ENCODE measurements around the gene PLXDC2. TPM values are rescaled to one million over a fixed set of nuclear protein-coding genes. Genes with fewer than 3 reads are reported as not detected.

PLXDC2 gene
- total and polyA plus RNA-seq, 4 donors: 11.8 to 99.6 (median 40.8) TPM

GRCh38 chr10:19872504-19873271, 56.5 kb downstream of the PLXDC2 start:
- Histone ChIP-seq H3K36me3 (ENCODE audit: control insufficient read depth in 4 of 4, insufficient read depth in 4 of 4, low read length in 4 of 4) (peaks cover 0 to 5% (median 0%) of the 10 kb centered on the region in 4 donors), H3K4me1 (ENCODE audit: control insufficient read depth in 5 of 5, insufficient read depth in 5 of 5, low read length in 5 of 5) (peaks cover 0 to 9% (median 2%) of the 10 kb centered on the region in 5 donors), H3K27ac (ENCODE audit: low read depth in 1 of 2, low read length in 1 of 2) (no peak overlapping the region), H3K4me3 (no peak overlapping the region), H3K27me3 (ENCODE audit: control insufficient read depth in 3 of 3, insufficient read depth in 3 of 3, low read length in 2 of 3) (no peaks in the 10 kb centered on the region), H3K9me3 (ENCODE audit: control insufficient read depth in 4 of 4, insufficient read depth in 3 of 4, low read length in 3 of 4) (no peaks in the 10 kb centered on the region), H3K9ac (ENCODE audit: insufficient read depth in 1 of 2, low read length in 2 of 2) (no peak overlapping the region)
- peak; percentile 8 for ATAC-seq (ENCODE audit: insufficient read depth, low FRiP score)
- no peak for DNase-seq
- TF ChIP-seq CTCF (IDR thresholded peaks at IDR 0.05; ENCODE audit: control extremely low read depth, extremely low read depth): no peak
- WGBS, 2 donors: 79 to 83% methylated on average over 11 of the region's 11 CpGs

GRCh38 chr10:19874190-19874589, 58.0 kb downstream of the PLXDC2 start:
- DNase-seq: no peak
- ATAC-seq (ENCODE audit: insufficient read depth, low FRiP score): no peak
- Histone ChIP-seq H3K4me3 (no peak overlapping the region), H3K4me1 (ENCODE audit: control insufficient read depth in 5 of 5, insufficient read depth in 5 of 5, low read length in 5 of 5) (peaks cover 0 to 9% (median 2%) of the 10 kb centered on the region in 5 donors), H3K9ac (ENCODE audit: insufficient read depth in 1 of 2, low read length in 2 of 2) (no peak overlapping the region), H3K9me3 (ENCODE audit: control insufficient read depth in 4 of 4, insufficient read depth in 3 of 4, low read length in 3 of 4) (no peaks in the 10 kb centered on the region), H3K27ac (ENCODE audit: low read depth in 1 of 2, low read length in 1 of 2) (no peak overlapping the region), H3K27me3 (ENCODE audit: control insufficient read depth in 3 of 3, insufficient read depth in 3 of 3, low read length in 2 of 3) (no peaks in the 10 kb centered on the region), H3K36me3 (ENCODE audit: control insufficient read depth in 4 of 4, insufficient read depth in 4 of 4, low read length in 4 of 4) (peaks cover 0 to 4% (median 0%) of the 10 kb centered on the region in 4 donors)
- WGBS, 2 donors: 91 to 93% methylated on average over 3 of the region's 3 CpGs
- no peak for TF ChIP-seq CTCF (IDR thresholded peaks at IDR 0.05; ENCODE audit: control extremely low read depth, extremely low read depth)

- 84 to 85% methylated on average over 9 of the region's 9 CpGs for WGBS, 2 donors
- DNase-seq (no peak), ATAC-seq (ENCODE audit: insufficient read depth, low FRiP score) (no peak)
- TF ChIP-seq CTCF (IDR thresholded peaks at IDR 0.05; ENCODE audit: control extremely low read depth, extremely low read depth): no peak
- Histone ChIP-seq H3K9me3 (ENCODE audit: control insufficient read depth in 4 of 4, insufficient read depth in 3 of 4, low read length in 3 of 4) (no peaks in the 10 kb centered on the region), H3K4me1 (ENCODE audit: control insufficient read depth in 5 of 5, insufficient read depth in 5 of 5, low read length in 5 of 5) (peaks cover 0 to 9% (median 2%) of the 10 kb centered on the region in 5 donors), H3K4me3 (no peak overlapping the region), H3K36me3 (ENCODE audit: control insufficient read depth in 4 of 4, insufficient read depth in 4 of 4, low read length in 4 of 4) (peaks cover 0 to 4% (median 0%) of the 10 kb centered on the region in 4 donors), H3K9ac (ENCODE audit: insufficient read depth in 1 of 2, low read length in 2 of 2) (no peak overlapping the region), H3K27ac (ENCODE audit: low read depth in 1 of 2, low read length in 1 of 2) (no peak overlapping the region), H3K27me3 (ENCODE audit: control insufficient read depth in 3 of 3, insufficient read depth in 3 of 3, low read length in 2 of 3) (no peaks in the 10 kb centered on the region)
Observed at GRCh38 chr10:19874791-19875190, 58.6 kb downstream of the PLXDC2 start.

Measured in lung (tissue), 12 donors.